ENCODE measurements around the gene CTNNBL1. TPM values are rescaled to one million over a fixed set of nuclear protein-coding genes. Genes with fewer than 3 reads are reported as not detected.

Gene CTNNBL1
- total and polyA plus RNA-seq, 11 donors: 22.6 to 68.9 (median 50.5) TPM

GRCh38 chr20:37816726-37817125, 122.9 kb downstream of the CTNNBL1 start:
- no peak for ATAC-seq
- H3K27me3 ChIP-seq: no peaks in the 10 kb centered on the region
- no peak for DNase-seq
- intact Hi-C loops (cut with DNase I): no loop called here
- no peak overlapping the region for H3K4me3 ChIP-seq
- H3K36me3 ChIP-seq: peaks cover 0 to 4% (median 0%) of the 10 kb centered on the region in 9 donors
- 80 to 94% (median 90%) methylated on average over 2 of the region's 2 CpGs for WGBS, 4 donors
- H3K9me3 ChIP-seq: no peaks in the 10 kb centered on the region
- TF ChIP-seq POLR2A (IDR thresholded peaks at IDR 0.05): no peak
- TF ChIP-seq, protein P1, sequence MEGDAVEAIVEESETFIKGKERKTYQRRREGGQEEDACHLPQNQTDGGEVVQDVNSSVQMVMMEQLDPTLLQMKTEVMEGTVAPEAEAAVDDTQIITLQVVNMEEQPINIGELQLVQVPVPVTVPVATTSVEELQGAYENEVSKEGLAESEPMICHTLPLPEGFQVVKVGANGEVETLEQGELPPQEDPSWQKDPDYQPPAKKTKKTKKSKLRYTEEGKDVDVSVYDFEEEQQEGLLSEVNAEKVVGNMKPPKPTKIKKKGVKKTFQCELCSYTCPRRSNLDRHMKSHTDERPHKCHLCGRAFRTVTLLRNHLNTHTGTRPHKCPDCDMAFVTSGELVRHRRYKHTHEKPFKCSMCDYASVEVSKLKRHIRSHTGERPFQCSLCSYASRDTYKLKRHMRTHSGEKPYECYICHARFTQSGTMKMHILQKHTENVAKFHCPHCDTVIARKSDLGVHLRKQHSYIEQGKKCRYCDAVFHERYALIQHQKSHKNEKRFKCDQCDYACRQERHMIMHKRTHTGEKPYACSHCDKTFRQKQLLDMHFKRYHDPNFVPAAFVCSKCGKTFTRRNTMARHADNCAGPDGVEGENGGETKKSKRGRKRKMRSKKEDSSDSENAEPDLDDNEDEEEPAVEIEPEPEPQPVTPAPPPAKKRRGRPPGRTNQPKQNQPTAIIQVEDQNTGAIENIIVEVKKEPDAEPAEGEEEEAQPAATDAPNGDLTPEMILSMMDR (IDR thresholded peaks at IDR 0.05): no peak
- H3K4me1 ChIP-seq: peaks cover 0 to 6% (median 0%) of the 10 kb centered on the region in 12 donors
- H3K27ac ChIP-seq: no peak overlapping the region

DNA sequence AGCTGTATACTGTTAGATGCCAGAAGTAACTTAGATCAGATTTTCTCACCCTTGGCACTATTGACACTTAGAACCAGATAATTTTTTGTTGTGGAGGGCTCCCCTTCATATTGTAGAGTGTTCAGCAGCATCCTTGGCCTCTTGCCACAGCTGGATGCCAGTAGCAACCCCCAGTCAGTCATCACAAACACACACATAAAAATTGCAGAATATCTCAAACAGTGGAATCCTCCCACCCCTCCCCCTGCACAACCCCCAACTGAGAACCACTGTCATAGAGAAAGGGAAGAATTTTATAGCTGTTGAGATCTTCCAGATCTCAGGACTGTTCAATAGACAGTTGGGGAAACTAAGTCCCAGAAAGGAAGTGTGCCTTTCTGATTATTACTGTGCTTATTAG, 127.9 kb downstream of the CTNNBL1 start:
- intact Hi-C loops (cut with DNase I): loop anchor here in 1 of 10 donors (10.0 kb wide), 1 partner anchor 247 kb away; no protein-coding TSS in a partner anchor
- no peak for ATAC-seq

GRCh38 chr20:37822141-37822601, 128.3 kb downstream of the CTNNBL1 start:
- TF ChIP-seq, protein P1 (IDR thresholded peaks at IDR 0.05): no peak
- no peak for TF ChIP-seq POLR2A (IDR thresholded peaks at IDR 0.05)
- ATAC-seq (no peak), DNase-seq (no peak)
- intact Hi-C loops (cut with DNase I): loop anchor here in 1 of 10 donors (10.0 kb wide), 1 partner anchor 247 kb away; no protein-coding TSS in a partner anchor
- no peaks in the 10 kb centered on the region for H3K9me3 ChIP-seq
- H3K27ac ChIP-seq: peak overlapping the region in 1 of 12 donors; percentile 56
- H3K27me3 ChIP-seq: no peaks in the 10 kb centered on the region
- no peaks in the 10 kb centered on the region for H3K4me1 ChIP-seq
- 92 to 95% (median 92%) methylated on average over 6 of the region's 6 CpGs for WGBS, 4 donors
- peaks cover 0 to 4% (median 0%) of the 10 kb centered on the region in 9 donors for H3K36me3 ChIP-seq
- no peak overlapping the region for H3K4me3 ChIP-seq

More for the DNA sequence above, 127.9 kb downstream of the CTNNBL1 start:
- Histone ChIP-seq H3K27ac (peak overlapping the region in 1 of 12 donors; percentile 56), H3K36me3 (peaks cover 0 to 4% (median 0%) of the 10 kb centered on the region in 9 donors), H3K27me3 (no peaks in the 10 kb centered on the region), H3K4me3 (no peak overlapping the region), H3K9me3 (no peaks in the 10 kb centered on the region), H3K4me1 (no peaks in the 10 kb centered on the region)
- TF ChIP-seq POLR2A (IDR thresholded peaks at IDR 0.05): no peak
- TF ChIP-seq, protein P1 (IDR thresholded peaks at IDR 0.05): no peak
- DNase-seq: no peak

GRCh38 chr20:37823296-37823980, 129.6 kb downstream of the CTNNBL1 start:
- no peak for ATAC-seq
- intact Hi-C loops (cut with DNase I): loop anchor here in 1 of 10 donors (10.0 kb wide), 1 partner anchor 249 kb away; no protein-coding TSS in a partner anchor
- WGBS, 4 donors: 86 to 88% (median 87%) methylated on average over 6 of the region's 6 CpGs

More at GRCh38 chr20:37823296-37823980, 129.6 kb downstream of the CTNNBL1 start:
- no peaks in the 10 kb centered on the region for H3K27me3 ChIP-seq
- H3K27ac ChIP-seq: no peak overlapping the region
- no peak overlapping the region for H3K4me3 ChIP-seq
- TF ChIP-seq, protein P1 (IDR thresholded peaks at IDR 0.05): no peak
- TF ChIP-seq POLR2A (IDR thresholded peaks at IDR 0.05): no peak
- DNase-seq: no peak
- H3K36me3 ChIP-seq: peaks cover 0 to 4% (median 0%) of the 10 kb centered on the region in 9 donors
- H3K9me3 ChIP-seq: no peaks in the 10 kb centered on the region
- H3K4me1 ChIP-seq: no peaks in the 10 kb centered on the region

All from heart left ventricle (tissue), 16 donors.